Heart left ventricle (tissue), 16 donors: ENCODE measurements around the gene YOD1. TPM values are rescaled to one million over a fixed set of nuclear protein-coding genes. Genes with fewer than 3 reads are reported as not detected.

Experiments used
- ATAC-seq, 4 donors: fragments of 200-7000 bp; cut with Tn5 transposase; one replicate each; pipeline ENCODE4 v1.9.1; 2020 to 2022; ENCODE audit warnings: moderate library complexity in 4 of 4, mild to moderate bottlenecking in 3 of 4, moderate number of reproducible peaks in 1 of 4
- DNase-seq, 5 donors: peaks; one replicate each; pipeline ENCODE4 v3.0.0-alpha.2; 2020
- H3K27ac ChIP-seq, 12 donors: fragments of 200-600 bp; sonication (generic) in 4 of 12; one replicate each; pipeline versions ENCODE4 v1.5.0 to v1.8.0; 2016 to 2022; ENCODE audit warnings: mild to moderate bottlenecking in 2 of 12
- H3K27me3 ChIP-seq, 9 donors: fragments of 200-600 bp; sonication (generic) in 2 of 9; one replicate each; pipeline versions ENCODE4 v1.5.1 to v1.8.0; 2016 to 2022; ENCODE audit warnings: mild to moderate bottlenecking in 3 of 9
- H3K36me3 ChIP-seq, 9 donors: fragments of 200-600 bp; sonication (generic) in 2 of 9; one replicate each; pipeline versions ENCODE4 v1.5.0 to v1.8.0; 2018 to 2022; ENCODE audit warnings: mild to moderate bottlenecking in 2 of 9
- H3K4me1 ChIP-seq, 12 donors: fragments of 200-600 bp; sonication (generic) in 4 of 12; one replicate each; pipeline versions ENCODE4 v1.5.0 to v1.8.0; 2016 to 2022; ENCODE audit warnings: mild to moderate bottlenecking in 3 of 12
- H3K4me3 ChIP-seq, 12 donors: fragments of 200-600 bp; sonication (generic) in 4 of 12; one replicate each; pipeline versions ENCODE4 v1.5.0 to v1.8.0; 2017 to 2022; ENCODE audit warnings: mild to moderate bottlenecking in 9 of 12, moderate library complexity in 4 of 12
- H3K9me3 ChIP-seq, 12 donors: fragments of 200-600 bp; sonication (generic) in 4 of 12; one replicate each; pipeline versions ENCODE4 v1.5.0 to v1.8.0; 2016 to 2022; ENCODE audit warnings: mild to moderate bottlenecking in 1 of 12
- CTCF ChIP-seq, 12 donors: fragments of 200-600 bp; sonication (generic) in 4 of 12; IDR thresholded peaks; one replicate each; pipeline versions ENCODE4 v1.5.0 to v1.8.0; 2018 to 2022; ENCODE audit warnings: antibody characterized with exemption in 12 of 12, mild to moderate bottlenecking in 5 of 12
- POLR2A ChIP-seq, 2 donors: fragments of 450-650 bp; IDR thresholded peaks; one replicate each; pipeline ENCODE4 v1.6.1; 2017; ENCODE audit warnings: antibody characterized with exemption in 2 of 2, mild to moderate bottlenecking in 2 of 2, moderate library complexity in 2 of 2
- WGBS, 4 donors: extraction: QIAGEN DNeasy Blood & Tissue Kit in 2 of 4; methylation state at CpG; one replicate each; pipeline versions ENCODE4 v1.1.5 to v1.1.7; 2013 to 2018; 5-methylcytosine and 5-hydroxymethylcytosine counted together
- intact Hi-C, 10 donors: fragments of 100-400 bp; cut with DNase I; formaldehyde crosslinking; loops; one replicate each; pipeline versions ENCODE4 v1.11.1 to v1.14.2; 2022
- polyA plus RNA-seq, 2 donors: library from polyadenylated mRNA; stranded (reverse); fragments of 200-250 nt; gene quantifications; one replicate each; pipeline ENCODE4 v1.2.3, GENCODE V29; 2013
- total RNA-seq, 9 donors: library from RNA; depleted of rRNA in 2 of 9; stranded (reverse); fragments of >200 nt in 2 of 9; fragmentation: NEBNext Ultra II Directional in 3 of 9; extraction: Animal tissue kit (Norgen Biotek cat#: 25700) in 3 of 9; gene quantifications; one replicate each; pipeline versions ENCODE4 v1.1.0 to v1.2.4, GENCODE V29; 2016 to 2023
- donor health status: ischemic (EF 13 %, LVEDD 7.1; RV severe dilation, severe dysfunction).
- donor health status: healthy with polysubstance abuse.
- donor health status: DM: no; HTN: yes; CAD: no.
- donor health status: DM: no; HTN: no; CAD: no.
- donor health status: ischemic (EF 25% LVEDD 6.9; RV normal size, moderate dysfunction).
- donor health status: ischemic (EF 25% LVEDD 5.7; RV mildly dilated, moderate dysfunction).
- donor health status: healthy.
- donor health status: DM: yes; HTN: yes; CAD: no.
- donor health status: ischemic (EF 35%, LVEDD 5.7; RV mildly dilated, moderate dysfunction).
- donor health status: nonischemic (EF 11% LVEDD 7.7; RV severe dilation, severe dysfunction).
- donor health status: DM: yes; HTN: yes; CAD: no.
- donor health status: PGD.
- donor health status: ischemic (EF 29% LVEDD 5.4; RV normal size, mild dysfunction).
- donor health status: nonischemic (EF 23%, LVEDD 6.1; RV moderate dilation, normal function).

The YOD1 gene
- total and polyA plus RNA-seq, 11 donors: 1.9 to 7.4 (median 5.8) TPM

DNA sequence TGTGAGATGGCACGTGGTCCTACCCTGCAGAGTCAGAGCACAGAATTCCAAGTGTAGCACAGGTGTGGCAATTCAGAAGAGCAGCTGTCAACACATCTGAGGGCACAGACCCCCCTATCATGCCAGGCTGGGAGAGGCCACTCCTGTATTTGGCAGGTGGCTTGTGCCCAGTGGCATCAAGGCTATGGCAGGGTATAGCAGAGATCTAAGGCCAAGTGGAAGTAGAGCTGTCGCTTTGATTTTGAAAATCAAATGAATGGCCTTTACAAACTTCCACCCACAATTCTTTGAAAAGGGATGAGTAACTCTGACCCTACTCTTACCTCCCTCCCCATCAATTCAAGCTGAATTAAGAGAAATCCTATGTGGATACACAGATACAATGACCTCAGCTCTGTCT lies 31.8 kb downstream of the YOD1 start:
- Histone ChIP-seq H3K27ac (no peak overlapping the region), H3K4me3 (no peak overlapping the region), H3K4me1 (peaks cover 0 to 20% (median 10%) of the 10 kb centered on the region in 12 donors), H3K36me3 (no peaks in the 10 kb centered on the region), H3K27me3 (no peaks in the 10 kb centered on the region), H3K9me3 (no peaks in the 10 kb centered on the region)
- ATAC-seq (no peak), DNase-seq (no peak)
- TF ChIP-seq POLR2A (IDR thresholded peaks at IDR 0.05): no peak
- TF ChIP-seq CTCF (IDR thresholded peaks at IDR 0.05): no peak
- WGBS, 4 donors: 82 to 100% (median 90%) methylated on average over 2 of the region's 2 CpGs
- intact Hi-C loops: no loop called here

GRCh38 chr1:207018707-207019106 lies 32.3 kb downstream of the YOD1 start:
- Histone ChIP-seq H3K4me1 (peaks cover 0 to 16% (median 6%) of the 10 kb centered on the region in 12 donors), H3K27ac (no peak overlapping the region), H3K27me3 (no peaks in the 10 kb centered on the region), H3K36me3 (no peaks in the 10 kb centered on the region), H3K9me3 (no peaks in the 10 kb centered on the region), H3K4me3 (no peak overlapping the region)
- TF ChIP-seq CTCF (IDR thresholded peaks at IDR 0.05): no peak
- no peak for TF ChIP-seq POLR2A (IDR thresholded peaks at IDR 0.05)
- intact Hi-C loops: no loop called here
- no peak for ATAC-seq
- DNase-seq: no peak
- 83 to 91% (median 87%) methylated on average over 4 of the region's 4 CpGs for WGBS, 4 donors

GRCh38 chr1:207017615-207018559 lies 33.1 kb downstream of the YOD1 start:
- TF ChIP-seq POLR2A (IDR thresholded peaks at IDR 0.05) (no peak), CTCF (IDR thresholded peaks at IDR 0.05) (no peak)
- WGBS, 4 donors: 57 to 73% (median 62%) methylated on average over 7 of the region's 7 CpGs
- ATAC-seq: peak in 3 of 4 donors; percentile 55 to 67 (median 59)
- no peaks in the 10 kb centered on the region for H3K36me3 ChIP-seq
- H3K4me3 ChIP-seq: no peak overlapping the region
- H3K4me1 ChIP-seq: peaks cover 0 to 10% (median 0%) of the 10 kb centered on the region in 12 donors
- H3K27me3 ChIP-seq: no peaks in the 10 kb centered on the region
- peak overlapping the region in 1 of 12 donors; percentile 17 for H3K27ac ChIP-seq
- DNase-seq: peak in 3 of 5 donors; percentile 30 to 60 (median 54)
- intact Hi-C loops: no loop called here
- no peaks in the 10 kb centered on the region for H3K9me3 ChIP-seq

- Histone ChIP-seq H3K36me3 (no peaks in the 10 kb centered on the region), H3K4me3 (no peak overlapping the region), H3K9me3 (no peaks in the 10 kb centered on the region), H3K4me1 (peaks cover 0 to 10% (median 0%) of the 10 kb centered on the region in 12 donors), H3K27ac (no peak overlapping the region), H3K27me3 (no peaks in the 10 kb centered on the region)
- ATAC-seq (no peak), DNase-seq (no peak)
- WGBS, 4 donors: 88 to 96% (median 93%) methylated on average over 3 of the region's 3 CpGs
- no peak for TF ChIP-seq CTCF (IDR thresholded peaks at IDR 0.05)
- no peak for TF ChIP-seq POLR2A (IDR thresholded peaks at IDR 0.05)
- intact Hi-C loops: no loop called here
Measured at GRCh38 chr1:207015791-207016190, 35.2 kb downstream of the YOD1 start.
